Stomach (tissue), 4 donors: ENCODE measurements around the gene AMPH.

ENCODE experiments used
- CTCF ChIP-seq, 7 experiments: fragments of 450-650 bp in 4 of 7; fragments of 200-600 bp in 3 of 7; sonication (generic) in 3 of 7; IDR thresholded peaks; one replicate each; pipeline ENCODE4 v1.5.1; 2016 to 2019; ENCODE audit warnings: antibody characterized with exemption in 7 of 7, control low read depth in 2 of 7, mild to moderate bottlenecking in 1 of 7
- EP300 ChIP-seq: sonication (generic); formaldehyde crosslinking; IDR thresholded peaks from one replicate; pipeline ENCODE4 v1.6.1; 2017; ENCODE audit warnings: antibody characterized with exemption
- POLR2A ChIP-seq, 4 donors: fragments of 450-650 bp; IDR thresholded peaks; one replicate each; pipeline ENCODE4 v1.6.1; 2016; ENCODE audit warnings: antibody characterized with exemption in 4 of 4, control low read depth in 2 of 4, mild to moderate bottlenecking in 1 of 4, moderate library complexity in 1 of 4

- TF ChIP-seq POLR2A (IDR thresholded peaks at IDR 0.05) = no peak
- TF ChIP-seq EP300 = no peak
- no peak for TF ChIP-seq CTCF (IDR thresholded peaks at IDR 0.05)
Measured at GRCh38 chr7:38448584-38449234, 182.5 kb downstream of the AMPH start.
